Measurements from ENCODE around the gene MYMX. TPM values are rescaled to one million over a fixed set of nuclear protein-coding genes. Genes with fewer than 3 reads are reported as not detected.
"Not testable (repeated sequence)": the region's sequence is repeated elsewhere in the genome, so short reads cannot be mapped to it uniquely, and the experiment has no call there.

The MYMX gene
- total and polyA plus RNA-seq, 7 experiments from 2014 or later, result not detected

DNA sequence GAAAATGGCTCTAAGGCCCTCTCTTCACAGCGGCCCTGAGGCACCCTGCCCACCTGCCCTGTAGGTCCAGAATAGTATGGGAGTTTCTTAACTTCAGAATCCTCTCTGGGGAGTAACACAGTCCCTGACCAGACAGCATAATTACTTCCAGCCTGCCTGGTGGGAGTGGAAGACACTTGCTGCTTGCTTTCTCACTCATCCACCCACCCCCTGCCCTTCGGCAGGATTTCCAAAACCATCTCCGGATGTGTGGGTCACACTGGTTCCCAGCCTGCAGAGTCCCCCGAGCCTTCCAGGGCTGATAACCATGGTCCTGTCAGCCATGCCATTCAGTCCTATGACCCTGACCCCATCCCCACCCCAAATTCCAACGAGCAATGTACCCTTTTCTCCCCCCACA is 12.1 kb downstream of the MYMX start:
- no peaks in the 10 kb centered on the region for H3K36me3 ChIP-seq (ENCODE audit: control insufficient read depth in 2 of 3, insufficient read depth in 3 of 3, low read length in 3 of 3)
- no peak overlapping the region for H3K27ac ChIP-seq (ENCODE audit: low read depth, low read length)
- no peak overlapping the region for H3K4me3 ChIP-seq (ENCODE audit: low read length)
- DNase-seq (no peak), ATAC-seq (no peak)
- ChIA-PET CTCF (no interaction called here), POLR2A (no interaction called here)
- peaks cover 6 to 7% of the 10 kb centered on the region in 2 donors for H3K4me1 ChIP-seq (ENCODE audit: control insufficient read depth in 2 of 2, insufficient read depth in 2 of 2, low read length in 2 of 2)
- H3K27me3 ChIP-seq (ENCODE audit: control insufficient read depth in 2 of 2, insufficient read depth in 2 of 2, low read length in 2 of 2), result no peaks in the 10 kb centered on the region
- H3K9me3 Mint-ChIP-seq, result peaks cover 0 to 1% (median 0%) of the 10 kb centered on the region in 11 donors
- H3K9me3 ChIP-seq (ENCODE audit: control insufficient read depth in 2 of 3, low read length in 3 of 3), result no peaks in the 10 kb centered on the region
- no peaks in the 10 kb centered on the region for H3K36me3 Mint-ChIP-seq
- H3K27ac Mint-ChIP-seq, result peak overlapping the region in 1 of 9 donors; percentile 36
- intact Hi-C loops (cut with micrococcal nuclease), result no loop called here
- no peaks in the 10 kb centered on the region for H3K27me3 Mint-ChIP-seq
- H3K4me1 Mint-ChIP-seq, result peaks cover 6 to 26% (median 8%) of the 10 kb centered on the region in 7 donors
- no peak overlapping the region for H3K4me3 Mint-ChIP-seq

GRCh38 chr6:44229376-44230033 is 12.8 kb downstream of the MYMX start:
- ATAC-seq (no peak), DNase-seq (no peak)
- no peak overlapping the region for H3K27ac ChIP-seq (ENCODE audit: low read depth, low read length)
- Mint-ChIP-seq H3K36me3 (no peaks in the 10 kb centered on the region), H3K27ac (no peak overlapping the region), H3K9me3 (peaks cover 0 to 1% (median 0%) of the 10 kb centered on the region in 11 donors), H3K4me1 (peaks cover under 1 to 19% (median 2%) of the 10 kb centered on the region in 7 donors), H3K4me3 (no peak overlapping the region), H3K27me3 (no peaks in the 10 kb centered on the region)
- no peaks in the 10 kb centered on the region for H3K9me3 ChIP-seq (ENCODE audit: control insufficient read depth in 2 of 3, low read length in 3 of 3)
- POLR2A ChIA-PET, result interaction anchor here (0.5 to 0.6 kb wide), 3 partner anchors 612 to 1955 kb away, joined by 3 to 4 read pairs (median 3); no protein-coding TSS in a partner anchor
- H3K4me3 ChIP-seq (ENCODE audit: low read length), result no peak overlapping the region
- peaks cover under 1 to 1% of the 10 kb centered on the region in 2 donors for H3K4me1 ChIP-seq (ENCODE audit: control insufficient read depth in 2 of 2, insufficient read depth in 2 of 2, low read length in 2 of 2)
- H3K36me3 ChIP-seq (ENCODE audit: control insufficient read depth in 2 of 3, insufficient read depth in 3 of 3, low read length in 3 of 3), result no peaks in the 10 kb centered on the region
- no peaks in the 10 kb centered on the region for H3K27me3 ChIP-seq (ENCODE audit: control insufficient read depth in 2 of 2, insufficient read depth in 2 of 2, low read length in 2 of 2)
- intact Hi-C loops (cut with micrococcal nuclease), result no loop called here
- CTCF ChIA-PET, result interaction anchor here (0.6 to 1.2 kb wide), 2 partner anchors 15 to 214 kb away, joined by 3 to 4 read pairs; no protein-coding TSS in a partner anchor

- Histone ChIP-seq H3K27ac (ENCODE audit: low read depth, low read length) (no peak overlapping the region), H3K27me3 (ENCODE audit: control insufficient read depth in 2 of 2, insufficient read depth in 2 of 2, low read length in 2 of 2) (no peaks in the 10 kb centered on the region), H3K4me1 (ENCODE audit: control insufficient read depth in 2 of 2, insufficient read depth in 2 of 2, low read length in 2 of 2) (no peaks in the 10 kb centered on the region), H3K36me3 (ENCODE audit: control insufficient read depth in 2 of 3, insufficient read depth in 3 of 3, low read length in 3 of 3) (no peaks in the 10 kb centered on the region), H3K4me3 (ENCODE audit: low read length) (no peak overlapping the region), H3K9me3 (ENCODE audit: control insufficient read depth in 2 of 3, low read length in 3 of 3) (no peaks in the 10 kb centered on the region)
- POLR2A ChIA-PET, result interaction anchor here (0.5 to 0.6 kb wide), 3 partner anchors 612 to 1956 kb away, joined by 3 to 4 read pairs (median 3); no protein-coding TSS in a partner anchor
- peaks cover 0 to 1% (median 0%) of the 10 kb centered on the region in 11 donors for H3K9me3 Mint-ChIP-seq
- no peaks in the 10 kb centered on the region for H3K36me3 Mint-ChIP-seq
- H3K27ac Mint-ChIP-seq, result no peak overlapping the region
- no peaks in the 10 kb centered on the region for H3K27me3 Mint-ChIP-seq
- CTCF ChIA-PET, result interaction anchor here (0.6 to 1.2 kb wide), 3 partner anchors 15 to 214 kb away, joined by 3 to 4 read pairs (median 4); no protein-coding TSS in a partner anchor
- H3K4me3 Mint-ChIP-seq, result no peak overlapping the region
- ATAC-seq (no peak), DNase-seq (no peak)
- intact Hi-C loops (cut with micrococcal nuclease), result no loop called here
- peaks cover 0 to 13% (median 0%) of the 10 kb centered on the region in 7 donors for H3K4me1 Mint-ChIP-seq
These were observed 13.4 kb downstream of the MYMX start for GRCh38 chr6:44230034-44230675.

DNA sequence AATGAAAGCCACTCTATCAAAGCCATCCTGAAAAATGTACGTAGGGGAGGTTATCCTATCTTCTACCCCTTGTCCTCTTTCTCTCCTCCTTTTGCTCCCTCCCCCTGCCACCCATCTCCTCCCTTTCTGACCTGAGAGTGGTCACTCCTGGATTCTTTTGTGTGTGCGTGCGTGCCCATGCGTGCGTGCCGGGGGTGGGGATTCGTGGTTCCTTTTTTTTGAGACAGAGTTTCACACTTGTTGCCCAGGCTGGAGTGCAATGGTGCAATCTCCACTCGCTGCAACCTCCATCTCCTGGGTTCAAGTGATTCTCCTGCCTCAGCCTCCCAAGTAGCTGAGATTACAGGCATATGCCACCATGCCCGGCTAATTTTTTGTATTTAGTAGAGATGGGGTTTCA is 14.7 kb downstream of the MYMX start:
- H3K36me3 ChIP-seq (ENCODE audit: control insufficient read depth in 2 of 3, insufficient read depth in 3 of 3, low read length in 3 of 3); H3K27ac Mint-ChIP-seq; intact Hi-C loops (cut with micrococcal nuclease); DNase-seq; H3K4me3 Mint-ChIP-seq; H3K9me3 ChIP-seq (ENCODE audit: control insufficient read depth in 2 of 3, low read length in 3 of 3); H3K27me3 Mint-ChIP-seq; H3K9me3 Mint-ChIP-seq; POLR2A ChIA-PET; H3K4me3 ChIP-seq (ENCODE audit: low read length); H3K36me3 Mint-ChIP-seq; H3K27ac ChIP-seq (ENCODE audit: low read depth, low read length); ATAC-seq; H3K4me1 ChIP-seq (ENCODE audit: control insufficient read depth in 2 of 2, insufficient read depth in 2 of 2, low read length in 2 of 2); H3K27me3 ChIP-seq (ENCODE audit: control insufficient read depth in 2 of 2, insufficient read depth in 2 of 2, low read length in 2 of 2); CTCF ChIA-PET: not testable (repeated sequence)
- H3K4me1 Mint-ChIP-seq, result peaks cover 0 to 15% (median 0%) of the 10 kb centered on the region in 7 donors

- Mint-ChIP-seq H3K9me3 (peaks cover 0 to 1% (median 0%) of the 10 kb centered on the region in 11 donors), H3K27me3 (no peaks in the 10 kb centered on the region), H3K27ac (peak overlapping the region in 2 of 9 donors; percentile 17 to 56), H3K4me3 (no peak overlapping the region), H3K36me3 (no peaks in the 10 kb centered on the region), H3K4me1 (peaks cover 0 to 25% (median 6%) of the 10 kb centered on the region in 7 donors)
- no peaks in the 10 kb centered on the region for H3K36me3 ChIP-seq (ENCODE audit: control insufficient read depth in 2 of 3, insufficient read depth in 3 of 3, low read length in 3 of 3)
- ATAC-seq (no peak), DNase-seq (no peak)
- no peaks in the 10 kb centered on the region for H3K27me3 ChIP-seq (ENCODE audit: control insufficient read depth in 2 of 2, insufficient read depth in 2 of 2, low read length in 2 of 2)
- H3K9me3 ChIP-seq (ENCODE audit: control insufficient read depth in 2 of 3, low read length in 3 of 3), result no peaks in the 10 kb centered on the region
- no peak overlapping the region for H3K4me3 ChIP-seq (ENCODE audit: low read length)
- intact Hi-C loops (cut with micrococcal nuclease), result no loop called here
- ChIA-PET POLR2A (interaction anchor here (5.4 kb wide), 1 partner anchor 13 kb away, joined by 42 read pairs; the partner anchor contains the start of gene HSP90AB1), CTCF (no interaction called here)
- H3K4me1 ChIP-seq (ENCODE audit: control insufficient read depth in 2 of 2, insufficient read depth in 2 of 2, low read length in 2 of 2), result peaks cover 4 to 5% of the 10 kb centered on the region in 2 donors
- no peak overlapping the region for H3K27ac ChIP-seq (ENCODE audit: low read depth, low read length)
These were observed 16.2 kb downstream of the MYMX start for GRCh38 chr6:44232676-44233566.

DNA sequence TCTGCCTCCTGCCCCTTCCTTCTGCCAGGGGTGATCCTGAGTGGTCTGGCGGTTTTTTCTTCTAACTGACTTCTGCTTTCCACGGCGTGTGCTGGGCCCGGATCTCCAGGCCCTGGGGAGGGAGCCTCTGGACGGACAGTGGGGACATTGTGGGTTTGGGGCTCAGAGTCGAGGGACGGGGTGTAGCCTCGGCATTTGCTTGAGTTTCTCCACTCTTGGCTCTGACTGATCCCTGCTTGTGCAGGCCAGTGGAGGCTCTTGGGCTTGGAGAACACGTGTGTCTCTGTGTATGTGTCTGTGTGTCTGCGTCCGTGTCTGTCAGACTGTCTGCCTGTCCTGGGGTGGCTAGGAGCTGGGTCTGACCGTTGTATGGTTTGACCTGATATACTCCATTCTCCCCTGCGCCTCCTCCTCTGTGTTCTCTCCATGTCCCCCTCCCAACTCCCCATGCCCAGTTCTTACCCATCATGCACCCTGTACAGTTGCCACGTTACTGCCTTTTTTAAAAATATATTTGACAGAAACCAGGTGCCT is 16.9 kb downstream of the MYMX start:
- Histone ChIP-seq H3K4me3 (ENCODE audit: low read length) (no peak overlapping the region), H3K27ac (ENCODE audit: low read depth, low read length) (no peak overlapping the region), H3K36me3 (ENCODE audit: control insufficient read depth in 2 of 3, insufficient read depth in 3 of 3, low read length in 3 of 3) (no peaks in the 10 kb centered on the region), H3K4me1 (ENCODE audit: control insufficient read depth in 2 of 2, insufficient read depth in 2 of 2, low read length in 2 of 2) (peaks cover 5 to 7% of the 10 kb centered on the region in 2 donors), H3K27me3 (ENCODE audit: control insufficient read depth in 2 of 2, insufficient read depth in 2 of 2, low read length in 2 of 2) (no peaks in the 10 kb centered on the region), H3K9me3 (ENCODE audit: control insufficient read depth in 2 of 3, low read length in 3 of 3) (no peaks in the 10 kb centered on the region)
- ChIA-PET CTCF (interaction anchor here (0.6 to 1.2 kb wide), 4 partner anchors 23 to 110 kb away, joined by 3 read pairs; partner anchors contain the start of gene SLC35B2), POLR2A (interaction anchor here (5.4 kb wide), 1 partner anchor 12 kb away, joined by 42 read pairs; the partner anchor contains the start of gene HSP90AB1)
- Mint-ChIP-seq H3K4me3 (no peak overlapping the region), H3K36me3 (no peaks in the 10 kb centered on the region), H3K27me3 (no peaks in the 10 kb centered on the region), H3K27ac (peak overlapping the region in 2 of 9 donors; percentile 17 to 56), H3K4me1 (peaks cover 0 to 30% (median 10%) of the 10 kb centered on the region in 7 donors), H3K9me3 (peaks cover 0 to 1% (median 0%) of the 10 kb centered on the region in 11 donors)
- ATAC-seq (no peak), DNase-seq (no peak)
- intact Hi-C loops (cut with micrococcal nuclease), result no loop called here

Measured in naive thymus-derived CD4-positive, alpha-beta T cell (primary cell).